SK-N-MC (cell line): ENCODE data around the gene FLNB.

Experiments used
- DNase-seq: peaks from one replicate; pipeline ENCODE4 v3.0.0-alpha.2; 2011; ENCODE audit warnings: low read depth, low spot score
- H3K27ac ChIP-seq: fragments of 200-600 bp; sonication (generic); 2 replicates; pipeline ENCODE4 v1.5.1; 2016; ENCODE audit warnings: mixed run types
- H3K36me3 ChIP-seq: fragments of 200-600 bp; sonication (generic); 2 replicates; pipeline ENCODE4 v1.6.1; 2017; ENCODE audit warnings: antibody characterized with exemption, low read length, mixed read lengths; ENCODE audit not compliant: insufficient read depth
- H3K4me3 ChIP-seq: fragments of 200-600 bp; sonication (generic); 2 replicates; pipeline ENCODE4 v1.5.1; 2016
- H3K9ac ChIP-seq: fragments of 200-600 bp; sonication (generic); 2 replicates; pipeline ENCODE4 v1.8.0; 2017; ENCODE audit warnings: mixed run types, mixed read lengths; ENCODE audit not compliant: insufficient read length
- H3K9me3 ChIP-seq: fragments of 200-600 bp; sonication (generic); 2 replicates; pipeline ENCODE4 v1.6.1; 2017; ENCODE audit warnings: low read depth, mild to moderate bottlenecking, antibody characterized with exemption, low read length, moderate library complexity, mixed read lengths
- EZH2 ChIP-seq: fragments of 200-600 bp; sonication (generic); IDR thresholded peaks from one replicate; pipeline ENCODE4 v1.6.1; 2017; ENCODE audit warnings: antibody characterized with exemption
- FOXP2 ChIP-seq: optimal IDR thresholded peaks from 2 replicates; pipeline ENCODE3; 2011; ENCODE audit warnings: mild to moderate bottlenecking, moderate library complexity; ENCODE audit not compliant: insufficient read depth; ENCODE audit errors: extremely low read length, control extremely low read depth
- POLR2AphosphoS5 ChIP-seq: IDR thresholded peaks from 2 replicates; pipeline ENCODE4 v1.6.1; 2012; ENCODE audit warnings: mild to moderate bottlenecking, low read depth, low read length, borderline replicate concordance

FLNB gene

DNA sequence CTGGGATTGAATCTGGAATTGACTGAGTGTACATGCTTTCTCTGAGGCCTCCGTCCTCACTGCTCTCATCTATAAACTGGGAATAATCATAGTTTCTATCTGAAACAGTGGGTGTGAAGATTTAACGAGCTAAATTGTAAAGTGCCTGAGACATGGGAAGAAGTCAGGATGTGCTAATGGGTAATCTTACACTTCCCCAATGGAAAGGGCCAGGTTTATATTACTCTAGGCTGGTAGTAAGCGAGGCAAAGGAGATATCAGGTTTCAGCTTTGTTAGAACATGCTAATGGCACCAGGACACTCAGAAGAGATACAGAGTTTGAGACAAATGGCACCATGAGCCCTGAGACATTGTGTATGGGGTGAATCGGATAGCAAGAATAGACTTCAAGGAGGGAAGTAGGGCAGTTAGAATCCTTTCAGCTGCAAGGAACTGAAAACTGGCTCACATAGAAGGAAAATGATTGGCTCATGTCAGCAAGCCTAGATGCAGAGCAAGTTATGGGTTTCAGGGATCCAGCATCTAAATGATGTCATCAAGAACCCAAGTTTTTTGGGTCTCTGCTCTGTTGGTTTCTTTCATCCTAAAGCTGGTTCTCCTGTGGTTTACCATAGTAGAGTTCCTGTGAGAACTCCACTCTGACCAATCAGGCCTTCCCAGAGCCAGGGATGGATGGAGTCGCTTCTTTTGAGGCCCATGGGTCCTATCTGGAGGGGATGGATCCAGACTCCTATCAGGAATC is 21.8 kb downstream of the FLNB start:
- Histone ChIP-seq H3K36me3 (no peaks in the 10 kb centered on the region), H3K4me3 (no peak overlapping the region), H3K9ac (no peak overlapping the region), H3K9me3 (no peaks in the 10 kb centered on the region), H3K27ac (no peak overlapping the region)
- TF ChIP-seq EZH2 (no peak), POLR2AphosphoS5 (no peak), FOXP2 (no peak)
- no peak for DNase-seq

DNA sequence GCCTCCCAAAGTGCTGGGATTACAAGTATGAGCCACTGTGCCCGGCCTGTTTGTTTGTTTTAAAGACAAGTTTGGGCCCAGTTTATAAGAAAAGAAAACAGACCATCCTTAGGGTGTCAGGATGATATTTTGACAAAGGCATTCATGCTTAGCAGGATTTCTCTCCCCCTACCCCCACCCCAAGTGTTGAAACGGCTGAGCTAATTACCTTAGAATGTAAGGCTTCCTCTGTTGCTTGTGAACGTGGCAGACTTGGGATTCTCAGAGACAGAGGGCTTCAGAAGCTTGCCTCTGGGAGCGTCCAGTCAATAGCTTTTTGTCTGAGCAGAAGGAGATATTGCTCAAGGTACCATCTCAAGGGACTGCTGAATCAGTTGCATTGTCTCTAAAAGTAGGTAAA is 24.0 kb downstream of the FLNB start:
- Histone ChIP-seq H3K9me3 (no peaks in the 10 kb centered on the region), H3K4me3 (no peak overlapping the region), H3K27ac (no peak overlapping the region), H3K9ac (no peak overlapping the region), H3K36me3 (no peaks in the 10 kb centered on the region)
- no peak for TF ChIP-seq FOXP2
- no peak for TF ChIP-seq POLR2AphosphoS5
- no peak for TF ChIP-seq EZH2
- DNase-seq, result no peak

DNA sequence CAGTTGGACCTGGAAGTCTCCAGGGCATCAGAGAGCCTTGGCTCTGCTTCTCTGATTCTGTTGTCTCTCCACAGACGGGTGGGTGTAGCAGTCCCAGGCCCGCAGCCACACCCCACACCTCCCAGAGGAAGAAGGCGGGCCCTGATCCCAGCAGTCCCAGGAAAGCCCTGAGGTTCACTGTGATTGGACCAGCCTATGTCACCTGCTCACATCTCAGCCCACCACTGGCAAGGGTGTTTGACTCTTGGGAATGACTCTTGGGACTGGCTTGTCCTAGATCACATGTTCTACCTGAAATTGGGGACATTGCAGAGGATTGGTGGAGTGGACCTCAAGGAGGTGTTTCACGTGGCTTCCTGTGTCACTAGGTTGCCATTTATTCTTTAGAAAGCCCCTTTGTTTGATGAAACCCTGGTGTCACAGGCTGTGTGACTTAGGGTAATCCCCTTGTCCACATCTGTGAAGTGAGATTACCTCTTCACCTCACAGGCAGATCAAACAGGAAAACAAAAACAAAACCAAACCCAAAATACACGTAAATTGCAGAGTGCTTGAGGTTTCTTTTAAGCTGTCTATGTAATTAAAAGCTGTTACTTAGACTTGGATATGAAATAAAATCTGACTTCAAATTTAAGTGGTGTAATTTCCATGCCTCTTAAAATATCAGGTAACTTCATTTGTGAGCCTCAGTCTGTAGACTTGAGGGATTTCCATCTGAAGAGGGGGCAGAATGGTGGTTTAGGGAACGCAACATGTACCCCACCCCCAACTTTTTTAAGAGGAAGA is 26.7 kb downstream of the FLNB start:
- no peak overlapping the region for H3K27ac ChIP-seq

DNA sequence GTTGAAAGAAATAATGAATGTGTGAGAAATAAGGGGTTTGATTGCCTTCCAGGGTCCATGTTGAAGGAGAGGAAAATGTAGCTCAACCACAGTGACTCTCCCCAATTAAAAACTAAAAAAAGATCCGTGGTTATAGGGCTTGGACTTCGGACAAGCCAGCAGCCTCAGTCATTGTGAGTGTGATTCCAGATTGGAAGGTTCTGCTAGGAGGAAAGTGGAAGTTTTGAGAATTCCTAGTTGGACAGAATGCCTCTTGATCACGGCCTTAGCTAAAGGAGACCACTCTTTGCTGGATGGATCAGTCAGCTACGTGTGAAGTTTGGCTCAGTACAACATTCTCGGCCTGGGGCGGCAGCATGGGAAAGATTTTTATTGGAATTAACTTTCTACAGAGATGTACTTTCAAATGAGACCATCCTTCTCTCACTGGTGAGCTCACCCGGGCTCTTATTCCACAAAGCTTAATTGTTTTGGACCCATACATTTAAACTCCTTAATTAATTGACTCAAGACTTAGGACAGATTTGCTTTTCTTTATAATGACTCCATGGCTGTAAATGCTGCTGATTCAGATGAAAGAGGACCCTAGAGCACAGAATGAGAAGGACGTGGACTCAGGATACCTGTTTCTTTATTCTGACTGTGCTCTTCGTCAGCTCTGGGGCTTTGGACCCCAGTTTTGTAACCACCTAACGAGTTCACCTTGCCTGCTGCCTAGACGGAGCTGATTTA is 27.5 kb downstream of the FLNB start:
- DNase-seq, result no peak
- no peak overlapping the region for H3K27ac ChIP-seq
- no peak overlapping the region for H3K9ac ChIP-seq
- H3K4me3 ChIP-seq, result no peak overlapping the region
- TF ChIP-seq EZH2 (no peak), POLR2AphosphoS5 (no peak), FOXP2 (no peak)
- H3K36me3 ChIP-seq, result no peaks in the 10 kb centered on the region
- H3K9me3 ChIP-seq, result no peaks in the 10 kb centered on the region

More for the DNA sequence above, 26.7 kb downstream of the FLNB start:
- DNase-seq, result no peak
- Histone ChIP-seq H3K36me3 (no peaks in the 10 kb centered on the region), H3K4me3 (no peak overlapping the region), H3K9ac (no peak overlapping the region), H3K9me3 (no peaks in the 10 kb centered on the region)
- TF ChIP-seq POLR2AphosphoS5 (no peak), FOXP2 (no peak), EZH2 (no peak)

DNA sequence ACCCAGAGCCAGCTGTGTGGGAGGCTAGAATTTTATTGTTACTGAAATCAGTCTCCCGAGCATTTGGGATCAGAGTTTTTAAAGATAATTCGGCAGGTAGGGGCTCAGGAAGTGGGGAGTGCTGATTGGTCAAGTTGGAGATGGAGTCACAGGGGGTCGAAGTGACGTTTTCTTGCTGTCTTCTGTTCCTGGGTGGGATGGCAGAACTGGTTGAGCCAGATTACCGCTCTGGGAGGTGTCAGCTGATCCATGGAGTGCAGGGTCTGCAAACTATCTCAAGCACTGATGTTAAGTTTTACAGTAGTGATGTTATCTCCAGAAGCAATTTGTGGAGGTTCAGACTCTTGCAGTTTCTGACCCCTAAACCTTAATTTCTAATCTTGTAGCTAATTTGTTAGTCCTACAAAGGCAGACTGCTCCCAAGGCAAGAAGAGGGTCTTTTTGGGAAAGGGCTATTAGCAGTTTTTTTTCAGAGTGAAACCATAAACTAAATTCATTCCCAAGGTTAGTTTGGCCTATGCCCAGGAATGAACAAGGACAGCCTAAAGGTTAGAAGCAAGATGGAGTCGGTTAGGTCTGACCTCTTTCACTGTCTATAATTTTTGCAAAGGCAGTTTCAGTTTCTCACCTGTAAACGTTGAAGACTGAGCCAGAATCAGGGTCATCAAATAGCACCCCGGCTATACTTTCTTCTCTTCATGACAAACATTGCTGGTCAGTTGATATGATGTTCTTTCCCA is 28.2 kb downstream of the FLNB start:
- TF ChIP-seq FOXP2 (no peak), POLR2AphosphoS5 (no peak), EZH2 (no peak)
- Histone ChIP-seq H3K9me3 (no peaks in the 10 kb centered on the region), H3K4me3 (no peak overlapping the region), H3K36me3 (no peaks in the 10 kb centered on the region), H3K9ac (no peak overlapping the region), H3K27ac (no peak overlapping the region)
- DNase-seq, result no peak

DNA sequence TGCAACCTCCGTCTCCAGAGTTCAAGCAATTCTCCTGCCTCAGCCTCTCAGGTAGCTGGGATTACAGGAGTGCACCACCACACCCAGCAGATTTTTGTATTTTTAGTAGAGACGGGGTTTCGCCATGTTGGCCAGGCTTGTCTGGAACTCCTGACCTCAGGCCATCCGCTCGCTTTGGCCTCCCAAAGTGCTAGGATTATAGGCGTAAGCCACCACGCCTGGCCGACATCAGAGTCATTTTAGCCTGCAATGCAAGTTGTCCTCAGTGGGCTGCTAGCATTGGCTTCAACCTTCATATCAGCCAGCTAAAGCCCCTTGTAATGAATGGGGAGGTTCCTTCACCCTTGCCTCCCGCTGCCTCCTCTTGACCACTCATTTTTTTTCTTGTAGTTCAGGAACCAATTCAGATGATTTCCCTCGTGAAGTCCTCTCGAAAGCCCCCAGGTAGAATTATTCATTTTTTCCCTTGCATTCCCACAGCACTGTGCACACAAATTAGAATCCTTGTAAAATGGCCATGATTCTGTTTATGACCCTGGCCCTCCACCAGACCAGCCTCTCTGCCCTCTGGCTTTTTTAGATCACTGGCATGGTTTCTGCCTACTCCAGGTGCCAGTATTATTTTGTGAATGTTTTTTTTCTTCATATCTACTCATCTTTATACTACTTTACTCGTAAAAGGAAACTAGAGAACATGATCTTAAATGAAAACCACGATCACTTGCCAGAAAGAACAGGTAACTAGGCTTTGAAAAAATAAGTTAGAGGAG is 29.1 kb downstream of the FLNB start:
- DNase-seq, result no peak
- Histone ChIP-seq H3K36me3 (no peaks in the 10 kb centered on the region), H3K9ac (no peak overlapping the region), H3K9me3 (no peaks in the 10 kb centered on the region), H3K27ac (no peak overlapping the region), H3K4me3 (no peak overlapping the region)
- TF ChIP-seq POLR2AphosphoS5, result no peak
- TF ChIP-seq EZH2, result no peak
- no peak for TF ChIP-seq FOXP2

DNA sequence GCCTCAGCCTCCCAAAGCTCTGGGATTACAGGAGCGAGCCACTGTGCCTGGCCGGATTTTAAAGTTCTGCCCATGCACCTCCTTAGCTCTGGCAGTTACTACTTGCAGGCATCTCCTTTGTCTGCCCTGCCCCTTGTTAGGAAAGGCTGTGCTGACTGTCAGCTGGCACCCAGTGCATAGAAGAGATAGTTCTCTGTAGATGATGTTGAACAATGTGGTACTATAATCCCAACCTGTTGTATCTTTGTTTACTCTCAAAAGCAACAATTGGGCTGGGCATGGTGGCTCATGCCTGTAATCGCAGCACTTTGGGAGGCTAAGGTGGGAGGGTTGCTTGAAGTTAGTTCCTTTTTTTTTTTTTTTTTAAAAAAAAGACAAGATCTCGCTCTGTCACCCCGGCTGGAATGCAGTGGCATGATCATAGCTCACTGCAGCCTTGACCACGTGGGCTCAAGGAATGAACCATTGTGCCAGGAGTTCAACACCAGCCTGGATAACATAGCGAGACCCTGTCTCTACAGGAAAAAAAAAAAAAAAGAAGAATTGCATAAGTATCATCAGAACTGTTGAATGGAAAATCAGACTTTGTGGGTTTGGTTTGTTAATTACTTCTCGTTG is 30.6 kb downstream of the FLNB start:
- DNase-seq, result no peak

More for the DNA sequence above, 30.6 kb downstream of the FLNB start:
- no peak overlapping the region for H3K4me3 ChIP-seq
- no peaks in the 10 kb centered on the region for H3K36me3 ChIP-seq
- no peak for TF ChIP-seq POLR2AphosphoS5
- TF ChIP-seq EZH2, result no peak
- no peak for TF ChIP-seq FOXP2
- H3K9me3 ChIP-seq, result no peaks in the 10 kb centered on the region
- no peak overlapping the region for H3K27ac ChIP-seq
- H3K9ac ChIP-seq, result no peak overlapping the region
